RWPE2 (cell line): ENCODE measurements around the gene POGLUT3.

Experiments used
- ATAC-seq: fragments of 200-7000 bp; cut with Tn5 transposase; 3 replicates; pipeline ENCODE4 v1.9.1; 2021; ENCODE audit warnings: low read depth
- DNase-seq: peaks from one replicate; pipeline ENCODE4 v3.0.0-alpha.2; 2020; ENCODE audit warnings: low spot score
- H3K27ac ChIP-seq: fragments of 450-650 bp; 2 replicates; pipeline ENCODE4 v1.5.1; 2017; ENCODE audit warnings: mild to moderate bottlenecking; ENCODE audit not compliant: poor library complexity, severe bottlenecking
- H3K27me3 ChIP-seq: fragments of 250-450 bp; sonication (Bioruptor Pico); 2 replicates; pipeline ENCODE4 v1.5.1; 2021; ENCODE audit warnings: mild to moderate bottlenecking, moderate library complexity; ENCODE audit not compliant: insufficient read depth, poor library complexity, severe bottlenecking
- H3K36me3 ChIP-seq: fragments of 250-450 bp; sonication (Bioruptor Pico); 2 replicates; pipeline ENCODE4 v1.5.1; 2020; ENCODE audit warnings: low read depth, mild to moderate bottlenecking, moderate library complexity
- H3K4me1 ChIP-seq: fragments of 250-450 bp; sonication (Bioruptor Pico); 2 replicates; pipeline ENCODE4 v1.5.1; 2021; ENCODE audit warnings: mild to moderate bottlenecking, moderate library complexity; ENCODE audit not compliant: insufficient read depth, poor library complexity, severe bottlenecking
- H3K4me3 ChIP-seq: fragments of 250-450 bp; sonication (Bioruptor Pico); 2 replicates; pipeline ENCODE4 v1.5.1; 2021; ENCODE audit warnings: mild to moderate bottlenecking, moderate library complexity; ENCODE audit not compliant: severe bottlenecking
- H3K9me3 ChIP-seq: fragments of 250-450 bp; sonication (Bioruptor Pico); 2 replicates; pipeline ENCODE4 v1.5.1; 2021; ENCODE audit warnings: mild to moderate bottlenecking, moderate library complexity; ENCODE audit not compliant: severe bottlenecking
- CTCF ChIP-seq: fragments of 450-650 bp; IDR thresholded peaks from one replicate; pipeline ENCODE4 v1.5.1; 2017; ENCODE audit warnings: mild to moderate bottlenecking, moderate library complexity; ENCODE audit not compliant: poor library complexity, severe bottlenecking

Gene POGLUT3

GRCh38 chr11:108474664-108475463 is 23.3 kb downstream of the POGLUT3 start:
- H3K4me1 ChIP-seq = no peaks in the 10 kb centered on the region
- ATAC-seq (no peak), DNase-seq (no peak)
- no peak overlapping the region for H3K27ac ChIP-seq
- no peak overlapping the region for H3K4me3 ChIP-seq
- H3K9me3 ChIP-seq = no peaks in the 10 kb centered on the region
- H3K36me3 ChIP-seq = no peaks in the 10 kb centered on the region
- TF ChIP-seq CTCF = no peak
- no peaks in the 10 kb centered on the region for H3K27me3 ChIP-seq

DNA sequence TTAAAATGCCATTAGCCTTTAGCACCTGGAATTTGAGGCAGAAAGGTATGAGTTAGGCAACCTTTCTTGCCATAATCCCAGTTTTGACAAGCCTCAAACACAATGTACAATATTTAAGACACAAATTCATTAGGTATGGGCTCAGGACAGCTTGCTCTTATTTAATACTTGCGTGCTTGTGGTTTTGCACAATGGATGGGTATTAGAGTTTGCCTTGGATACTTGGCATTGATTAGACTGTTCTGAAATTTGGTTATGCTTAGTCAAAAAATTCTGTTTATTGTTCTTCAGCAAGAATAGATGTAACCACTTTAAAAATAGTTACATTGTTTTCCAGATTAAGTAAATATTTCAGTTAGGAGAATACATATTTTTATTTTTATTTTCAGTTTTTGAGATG is 25.5 kb downstream of the POGLUT3 start:
- ATAC-seq = no peak
- TF ChIP-seq CTCF = no peak
- Histone ChIP-seq H3K9me3 (no peaks in the 10 kb centered on the region), H3K27ac (no peak overlapping the region), H3K27me3 (no peaks in the 10 kb centered on the region), H3K4me1 (no peaks in the 10 kb centered on the region), H3K36me3 (no peaks in the 10 kb centered on the region), H3K4me3 (no peak overlapping the region)
- no peak for DNase-seq

- H3K27me3 ChIP-seq = no peaks in the 10 kb centered on the region
- no peak for TF ChIP-seq CTCF
- ATAC-seq = no peak
- H3K27ac ChIP-seq = no peak overlapping the region
- H3K36me3 ChIP-seq = no peaks in the 10 kb centered on the region
- H3K4me1 ChIP-seq = no peaks in the 10 kb centered on the region
- no peaks in the 10 kb centered on the region for H3K9me3 ChIP-seq
- DNase-seq = no peak
- no peak overlapping the region for H3K4me3 ChIP-seq
Measured at GRCh38 chr11:108468478-108468864, 29.7 kb downstream of the POGLUT3 start.

- no peaks in the 10 kb centered on the region for H3K4me1 ChIP-seq
- H3K36me3 ChIP-seq = no peaks in the 10 kb centered on the region
- DNase-seq = peak; percentile 95
- H3K27ac ChIP-seq = peak within 1 kb of the TSS; percentile 74
- peak within 1 kb of the TSS; percentile 56 for H3K4me3 ChIP-seq
- TF ChIP-seq CTCF = no peak
- H3K9me3 ChIP-seq = no peaks in the 10 kb centered on the region
- ATAC-seq = peak; percentile 99
- H3K27me3 ChIP-seq = no peaks in the 10 kb centered on the region
Measured at GRCh38 chr11:108467091-108467823, 30.9 kb downstream of the POGLUT3 start, which contains the start of gene C11orf65. C11orf65 (minus strand) TSS chr11:108467529; CDS start chr11:108461559, 5,970 bp downstream.
